ENCODE data around the gene NXPH1. TPM values are rescaled to one million over a fixed set of nuclear protein-coding genes. Genes with fewer than 3 reads are reported as not detected.

The NXPH1 gene
- total RNA-seq, 2 experiments from 2014 or later: not detected

GRCh38 chr7:8481752-8482446, 48.5 kb downstream of the NXPH1 start:
- H3K27ac Mint-ChIP-seq: no peak overlapping the region
- POLR2A ChIA-PET: no interaction called here
- intact Hi-C loops (cut with micrococcal nuclease): no loop called here
- H3K9me3 Mint-ChIP-seq: peaks cover 5% of the 10 kb centered on the region
- no peak overlapping the region for H3K4me3 Mint-ChIP-seq
- no peaks in the 10 kb centered on the region for H3K4me1 Mint-ChIP-seq (ENCODE audit: low read depth)
- no peaks in the 10 kb centered on the region for H3K36me3 Mint-ChIP-seq
- peaks cover 2% of the 10 kb centered on the region for H3K27me3 Mint-ChIP-seq
- CTCF ChIA-PET: interaction anchor here (1.1 kb wide), 1 partner anchor 37 kb away, joined by 4 read pairs; no protein-coding TSS in a partner anchor
- no peak for DNase-seq

- no peak overlapping the region for H3K27ac Mint-ChIP-seq
- no peaks in the 10 kb centered on the region for H3K9me3 Mint-ChIP-seq
- no peaks in the 10 kb centered on the region for H3K36me3 Mint-ChIP-seq
- H3K4me1 Mint-ChIP-seq (ENCODE audit: low read depth): no peaks in the 10 kb centered on the region
- ChIA-PET CTCF (no interaction called here), POLR2A (no interaction called here)
- no peak for DNase-seq
- no peaks in the 10 kb centered on the region for H3K27me3 Mint-ChIP-seq
- no peak overlapping the region for H3K4me3 Mint-ChIP-seq
- intact Hi-C loops (cut with micrococcal nuclease): no loop called here
These were observed 57.1 kb downstream of the NXPH1 start for GRCh38 chr7:8490391-8491045.

- H3K36me3 Mint-ChIP-seq: no peaks in the 10 kb centered on the region
- ChIA-PET CTCF (no interaction called here), POLR2A (no interaction called here)
- no peaks in the 10 kb centered on the region for H3K9me3 Mint-ChIP-seq
- no peak for DNase-seq
- intact Hi-C loops (cut with micrococcal nuclease): no loop called here
- no peak overlapping the region for H3K27ac Mint-ChIP-seq
- no peak overlapping the region for H3K4me3 Mint-ChIP-seq
- H3K27me3 Mint-ChIP-seq: no peaks in the 10 kb centered on the region
- H3K4me1 Mint-ChIP-seq (ENCODE audit: low read depth): no peaks in the 10 kb centered on the region
These were observed 57.7 kb downstream of the NXPH1 start for GRCh38 chr7:8491106-8491505.

GRCh38 chr7:8491544-8492489, 58.4 kb downstream of the NXPH1 start:
- ChIA-PET POLR2A (no interaction called here), CTCF (no interaction called here)
- Mint-ChIP-seq H3K36me3 (no peaks in the 10 kb centered on the region), H3K27ac (no peak overlapping the region), H3K9me3 (no peaks in the 10 kb centered on the region), H3K4me3 (no peak overlapping the region), H3K27me3 (no peaks in the 10 kb centered on the region), H3K4me1 (ENCODE audit: low read depth) (no peaks in the 10 kb centered on the region)
- no peak for DNase-seq
- intact Hi-C loops (cut with micrococcal nuclease): no loop called here

- intact Hi-C loops (cut with micrococcal nuclease): no loop called here
- Mint-ChIP-seq H3K4me3 (no peak overlapping the region), H3K4me1 (ENCODE audit: low read depth) (no peaks in the 10 kb centered on the region), H3K9me3 (peaks cover 5% of the 10 kb centered on the region), H3K27ac (no peak overlapping the region), H3K27me3 (no peaks in the 10 kb centered on the region), H3K36me3 (no peaks in the 10 kb centered on the region)
- ChIA-PET POLR2A (no interaction called here), CTCF (no interaction called here)
- no peak for DNase-seq
These were observed 65.7 kb downstream of the NXPH1 start for GRCh38 chr7:8499128-8499527.

GRCh38 chr7:8500286-8500685, 66.9 kb downstream of the NXPH1 start:
- ChIA-PET CTCF (no interaction called here), POLR2A (no interaction called here)
- intact Hi-C loops (cut with micrococcal nuclease): no loop called here
- peaks cover 5% of the 10 kb centered on the region for H3K9me3 Mint-ChIP-seq
- no peaks in the 10 kb centered on the region for H3K36me3 Mint-ChIP-seq
- H3K27ac Mint-ChIP-seq: no peak overlapping the region
- no peak overlapping the region for H3K4me3 Mint-ChIP-seq
- no peaks in the 10 kb centered on the region for H3K4me1 Mint-ChIP-seq (ENCODE audit: low read depth)
- no peaks in the 10 kb centered on the region for H3K27me3 Mint-ChIP-seq
- DNase-seq: no peak

- Mint-ChIP-seq H3K27ac (no peak overlapping the region), H3K4me1 (ENCODE audit: low read depth) (no peaks in the 10 kb centered on the region), H3K27me3 (no peaks in the 10 kb centered on the region), H3K36me3 (no peaks in the 10 kb centered on the region), H3K4me3 (no peak overlapping the region), H3K9me3 (peaks cover 5% of the 10 kb centered on the region)
- CTCF ChIA-PET: no interaction called here
- intact Hi-C loops (cut with micrococcal nuclease): no loop called here
- DNase-seq: no peak
- POLR2A ChIA-PET: no interaction called here
These were observed 74.2 kb downstream of the NXPH1 start for GRCh38 chr7:8507566-8507965.

- no peak for DNase-seq
- H3K36me3 Mint-ChIP-seq: no peaks in the 10 kb centered on the region
- no peak overlapping the region for H3K27ac Mint-ChIP-seq
- H3K9me3 Mint-ChIP-seq: no peaks in the 10 kb centered on the region
- H3K4me3 Mint-ChIP-seq: no peak overlapping the region
- no peaks in the 10 kb centered on the region for H3K4me1 Mint-ChIP-seq (ENCODE audit: low read depth)
- CTCF ChIA-PET: interaction anchor here (0.6 kb wide), 1 partner anchor 1912 kb away, joined by 3 read pairs; no protein-coding TSS in a partner anchor
- H3K27me3 Mint-ChIP-seq: no peaks in the 10 kb centered on the region
- POLR2A ChIA-PET: no interaction called here
- intact Hi-C loops (cut with micrococcal nuclease): no loop called here
These were observed 76.2 kb downstream of the NXPH1 start for GRCh38 chr7:8509621-8510020.

- Mint-ChIP-seq H3K9me3 (no peaks in the 10 kb centered on the region), H3K27me3 (no peaks in the 10 kb centered on the region), H3K4me1 (ENCODE audit: low read depth) (no peaks in the 10 kb centered on the region), H3K27ac (no peak overlapping the region), H3K4me3 (no peak overlapping the region), H3K36me3 (no peaks in the 10 kb centered on the region)
- ChIA-PET CTCF (interaction anchor here (0.6 kb wide), 1 partner anchor 96 kb away, joined by 3 read pairs; no protein-coding TSS in a partner anchor), POLR2A (no interaction called here)
- no peak for DNase-seq
- intact Hi-C loops (cut with micrococcal nuclease): no loop called here
These were observed 78.4 kb downstream of the NXPH1 start for GRCh38 chr7:8511855-8512254.

GRCh38 chr7:8514781-8515519, 81.5 kb downstream of the NXPH1 start:
- no peaks in the 10 kb centered on the region for H3K4me1 Mint-ChIP-seq (ENCODE audit: low read depth)
- no peak overlapping the region for H3K27ac Mint-ChIP-seq
- ChIA-PET POLR2A (no interaction called here), CTCF (no interaction called here)
- H3K4me3 Mint-ChIP-seq: no peak overlapping the region
- H3K9me3 Mint-ChIP-seq: no peaks in the 10 kb centered on the region
- no peak for DNase-seq
- no peaks in the 10 kb centered on the region for H3K36me3 Mint-ChIP-seq
- intact Hi-C loops (cut with micrococcal nuclease): no loop called here
- no peaks in the 10 kb centered on the region for H3K27me3 Mint-ChIP-seq

- no peak for DNase-seq
- Mint-ChIP-seq H3K36me3 (no peaks in the 10 kb centered on the region), H3K27ac (no peak overlapping the region), H3K4me3 (no peak overlapping the region), H3K9me3 (no peaks in the 10 kb centered on the region), H3K27me3 (no peaks in the 10 kb centered on the region), H3K4me1 (ENCODE audit: low read depth) (no peaks in the 10 kb centered on the region)
- POLR2A ChIA-PET: no interaction called here
- intact Hi-C loops (cut with micrococcal nuclease): no loop called here
- CTCF ChIA-PET: no interaction called here
These were observed 82.3 kb downstream of the NXPH1 start for GRCh38 chr7:8515640-8516185.

GRCh38 chr7:8516976-8517375, 83.6 kb downstream of the NXPH1 start:
- Mint-ChIP-seq H3K4me3 (no peak overlapping the region), H3K36me3 (no peaks in the 10 kb centered on the region), H3K4me1 (ENCODE audit: low read depth) (no peaks in the 10 kb centered on the region), H3K27ac (no peak overlapping the region), H3K9me3 (no peaks in the 10 kb centered on the region), H3K27me3 (no peaks in the 10 kb centered on the region)
- no peak for DNase-seq
- ChIA-PET CTCF (no interaction called here), POLR2A (no interaction called here)
- intact Hi-C loops (cut with micrococcal nuclease): no loop called here
